Progenitor cell of endocrine pancreas (in vitro differentiated cells): ENCODE data around the gene SMARCA4. TPM values are rescaled to one million over a fixed set of nuclear protein-coding genes. Genes with fewer than 3 reads are reported as not detected.

Source experiments
- DNase-seq: peaks from one replicate; pipeline ENCODE4 v3.0.0; 2021; ENCODE audit warnings: low spot score; ENCODE audit not compliant: unreplicated experiment
- H3K27ac Mint-ChIP-seq: 2 replicates; pipeline ENCODE4 v1.8.0; 2021; ENCODE audit warnings: mild to moderate bottlenecking, moderate library complexity, mixed read lengths
- H3K27me3 Mint-ChIP-seq: 2 replicates; pipeline ENCODE4 v1.8.0; 2021; ENCODE audit warnings: mixed read lengths
- H3K36me3 Mint-ChIP-seq: 2 replicates; pipeline ENCODE4 v1.8.0; 2022; ENCODE audit warnings: mixed read lengths; ENCODE audit not compliant: insufficient read depth
- H3K4me1 Mint-ChIP-seq: 2 replicates; pipeline ENCODE4 v1.8.0; 2021; ENCODE audit warnings: low read depth, mixed read lengths
- H3K4me3 Mint-ChIP-seq: 2 replicates; pipeline ENCODE4 v1.8.0; 2021; ENCODE audit warnings: low read depth, mild to moderate bottlenecking, moderate library complexity, mixed read lengths
- H3K9me3 Mint-ChIP-seq: 2 replicates; pipeline ENCODE4 v1.8.0; 2021; ENCODE audit warnings: low read depth, mixed read lengths
- CTCF ChIP-seq: fragments of 200-600 bp; sonication (generic); IDR thresholded peaks from one replicate; pipeline ENCODE4 v1.5.0; 2021; ENCODE audit warnings: antibody characterized with exemption, mild to moderate bottlenecking; ENCODE audit not compliant: unreplicated experiment
- total RNA-seq: library from RNA; stranded (reverse); gene quantifications from 2 replicates; pipeline ENCODE4 v1.2.1, GENCODE V29; 2021

Gene SMARCA4
- total RNA-seq, 1 donor from 2014 or later, result 334 TPM

DNA sequence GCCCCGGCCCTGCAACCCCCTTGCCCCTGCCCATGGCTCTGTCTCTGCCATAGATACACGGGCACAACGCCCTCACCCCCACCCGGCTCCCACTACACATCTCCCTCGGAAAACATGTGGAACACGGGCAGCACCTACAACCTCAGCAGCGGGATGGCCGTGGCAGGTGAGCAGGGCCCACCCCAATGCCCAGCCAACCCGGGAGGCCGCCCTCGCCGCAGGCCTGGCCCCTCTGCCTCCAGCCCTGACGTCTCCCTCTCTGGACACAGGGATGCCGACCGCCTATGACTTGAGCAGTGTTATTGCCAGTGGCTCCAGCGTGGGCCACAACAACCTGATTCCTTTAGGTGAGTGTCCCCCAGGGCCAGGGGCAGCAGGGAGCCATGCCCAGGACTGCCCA, 40.0 kb upstream of the SMARCA4 start:
- no peaks in the 10 kb centered on the region for H3K9me3 Mint-ChIP-seq
- no peaks in the 10 kb centered on the region for H3K27me3 Mint-ChIP-seq
- H3K4me3 Mint-ChIP-seq, result no peak overlapping the region
- no peaks in the 10 kb centered on the region for H3K4me1 Mint-ChIP-seq
- peaks cover 9% of the 10 kb centered on the region for H3K36me3 Mint-ChIP-seq
- no peak for TF ChIP-seq CTCF
- DNase-seq, result no peak
- no peak overlapping the region for H3K27ac Mint-ChIP-seq

DNA sequence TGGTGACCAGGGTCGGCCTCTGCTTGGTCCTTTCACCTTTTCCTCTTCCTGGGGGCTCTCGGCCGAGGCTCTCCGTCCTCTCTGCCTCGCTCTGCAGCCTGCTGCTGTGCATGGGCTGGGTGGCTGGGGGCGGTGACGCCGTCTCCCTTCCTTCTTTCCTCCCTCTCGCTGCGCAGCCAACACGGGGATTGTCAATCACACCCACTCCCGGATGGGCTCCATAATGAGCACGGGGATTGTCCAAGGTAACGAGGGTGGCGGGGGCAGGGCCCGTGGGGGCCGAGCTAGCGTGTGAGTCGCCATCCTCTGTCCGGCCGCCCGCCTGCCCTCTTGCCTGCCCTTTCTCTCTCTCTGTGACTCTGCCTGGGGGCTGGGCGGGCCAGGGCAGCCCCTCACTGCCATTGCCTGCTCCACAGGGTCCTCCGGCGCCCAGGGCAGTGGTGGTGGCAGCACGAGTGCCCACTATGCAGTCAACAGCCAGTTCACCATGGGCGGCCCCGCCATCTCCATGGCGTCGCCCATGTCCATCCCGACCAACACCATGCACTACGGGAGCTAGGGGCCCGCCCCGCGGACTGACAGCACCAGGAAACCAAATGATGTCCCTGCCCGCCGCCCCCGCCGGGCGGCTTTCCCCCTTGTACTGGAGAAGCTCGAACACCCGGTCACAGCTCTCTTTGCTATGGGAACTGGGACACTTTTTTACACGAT, 39.5 kb upstream of the SMARCA4 start:
- H3K36me3 Mint-ChIP-seq, result peaks cover 9% of the 10 kb centered on the region
- no peaks in the 10 kb centered on the region for H3K4me1 Mint-ChIP-seq
- no peaks in the 10 kb centered on the region for H3K27me3 Mint-ChIP-seq
- no peak overlapping the region for H3K4me3 Mint-ChIP-seq
- no peak for DNase-seq
- no peaks in the 10 kb centered on the region for H3K9me3 Mint-ChIP-seq
- peak overlapping the region; percentile 16 for H3K27ac Mint-ChIP-seq
- TF ChIP-seq CTCF, result no peak

- no peak for TF ChIP-seq CTCF
- Mint-ChIP-seq H3K4me1 (no peaks in the 10 kb centered on the region), H3K9me3 (no peaks in the 10 kb centered on the region), H3K27me3 (no peaks in the 10 kb centered on the region), H3K27ac (peak overlapping the region; percentile 59), H3K4me3 (no peak overlapping the region), H3K36me3 (peaks cover 9% of the 10 kb centered on the region)
- DNase-seq, result no peak
Measured at GRCh38 chr19:10921910-10922637, 38.8 kb upstream of the SMARCA4 start.

- no peaks in the 10 kb centered on the region for H3K27me3 Mint-ChIP-seq
- H3K4me3 Mint-ChIP-seq, result no peak overlapping the region
- peaks cover 12% of the 10 kb centered on the region for H3K36me3 Mint-ChIP-seq
- H3K4me1 Mint-ChIP-seq, result peaks cover 5% of the 10 kb centered on the region
- H3K27ac Mint-ChIP-seq, result peak overlapping the region; percentile 59
- no peak for DNase-seq
- TF ChIP-seq CTCF, result no peak
- H3K9me3 Mint-ChIP-seq, result no peaks in the 10 kb centered on the region
Measured at GRCh38 chr19:10922638-10923014, 38.2 kb upstream of the SMARCA4 start.

DNA sequence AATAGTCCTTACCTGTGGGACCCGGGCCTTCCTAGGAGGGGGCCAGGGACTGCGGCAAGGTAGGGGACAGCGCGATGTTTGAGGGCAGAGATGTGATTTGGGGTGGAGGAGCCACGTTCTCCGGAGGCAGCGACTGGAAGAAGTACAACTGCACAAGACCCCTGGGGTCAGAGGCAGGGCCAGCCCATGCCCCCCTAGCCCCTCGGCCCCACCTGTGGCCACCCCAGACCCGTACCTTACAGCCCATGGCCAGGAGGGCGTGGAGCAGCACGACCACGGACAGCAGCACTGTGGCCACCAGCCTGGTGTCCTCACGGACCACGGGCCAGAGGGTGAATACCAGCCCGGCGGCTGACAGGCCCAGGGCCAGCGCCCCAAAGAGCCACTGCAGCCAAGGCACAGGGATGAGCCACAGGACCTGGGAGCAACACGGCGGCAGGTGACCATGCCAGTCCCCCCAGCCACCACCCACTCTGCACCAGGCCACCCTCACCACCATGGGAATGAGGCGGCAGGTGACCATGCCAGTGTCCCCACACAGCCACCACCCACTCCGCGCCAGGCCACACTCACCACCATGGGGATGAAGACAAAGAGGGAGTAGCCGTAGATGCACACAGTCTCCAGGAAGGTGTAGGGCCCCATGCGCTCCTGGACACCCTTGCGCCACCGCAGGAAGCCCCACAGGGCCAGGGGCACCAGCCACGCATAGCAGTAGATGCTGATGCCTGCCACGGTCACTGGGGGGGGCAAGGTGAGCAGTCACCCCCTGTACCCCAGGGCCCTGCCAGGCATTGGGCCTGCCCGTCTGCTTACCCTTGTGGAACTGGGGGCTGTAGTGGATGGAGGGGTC, 37.3 kb upstream of the SMARCA4 start:
- H3K4me1 Mint-ChIP-seq, result peaks cover 7% of the 10 kb centered on the region
- no peak for DNase-seq
- no peaks in the 10 kb centered on the region for H3K27me3 Mint-ChIP-seq
- peaks cover 10% of the 10 kb centered on the region for H3K36me3 Mint-ChIP-seq
- no peak for TF ChIP-seq CTCF
- H3K27ac Mint-ChIP-seq, result no peak overlapping the region
- H3K9me3 Mint-ChIP-seq, result no peaks in the 10 kb centered on the region
- no peak overlapping the region for H3K4me3 Mint-ChIP-seq
